ENCODE data around the gene GPC6. TPM values are rescaled to one million over a fixed set of nuclear protein-coding genes. Genes with fewer than 3 reads are reported as not detected.
"Not testable (repeated sequence)": the region's sequence is repeated elsewhere in the genome, so short reads cannot be mapped to it uniquely, and the experiment has no call there.

Gene GPC6
- polyA plus RNA-seq, 1 donor from 2014 or later: 9.0 TPM

GRCh38 chr13:93200626-93201025, 26.0 kb upstream of the GPC6 start:
- TF ChIP-seq, protein P1, sequence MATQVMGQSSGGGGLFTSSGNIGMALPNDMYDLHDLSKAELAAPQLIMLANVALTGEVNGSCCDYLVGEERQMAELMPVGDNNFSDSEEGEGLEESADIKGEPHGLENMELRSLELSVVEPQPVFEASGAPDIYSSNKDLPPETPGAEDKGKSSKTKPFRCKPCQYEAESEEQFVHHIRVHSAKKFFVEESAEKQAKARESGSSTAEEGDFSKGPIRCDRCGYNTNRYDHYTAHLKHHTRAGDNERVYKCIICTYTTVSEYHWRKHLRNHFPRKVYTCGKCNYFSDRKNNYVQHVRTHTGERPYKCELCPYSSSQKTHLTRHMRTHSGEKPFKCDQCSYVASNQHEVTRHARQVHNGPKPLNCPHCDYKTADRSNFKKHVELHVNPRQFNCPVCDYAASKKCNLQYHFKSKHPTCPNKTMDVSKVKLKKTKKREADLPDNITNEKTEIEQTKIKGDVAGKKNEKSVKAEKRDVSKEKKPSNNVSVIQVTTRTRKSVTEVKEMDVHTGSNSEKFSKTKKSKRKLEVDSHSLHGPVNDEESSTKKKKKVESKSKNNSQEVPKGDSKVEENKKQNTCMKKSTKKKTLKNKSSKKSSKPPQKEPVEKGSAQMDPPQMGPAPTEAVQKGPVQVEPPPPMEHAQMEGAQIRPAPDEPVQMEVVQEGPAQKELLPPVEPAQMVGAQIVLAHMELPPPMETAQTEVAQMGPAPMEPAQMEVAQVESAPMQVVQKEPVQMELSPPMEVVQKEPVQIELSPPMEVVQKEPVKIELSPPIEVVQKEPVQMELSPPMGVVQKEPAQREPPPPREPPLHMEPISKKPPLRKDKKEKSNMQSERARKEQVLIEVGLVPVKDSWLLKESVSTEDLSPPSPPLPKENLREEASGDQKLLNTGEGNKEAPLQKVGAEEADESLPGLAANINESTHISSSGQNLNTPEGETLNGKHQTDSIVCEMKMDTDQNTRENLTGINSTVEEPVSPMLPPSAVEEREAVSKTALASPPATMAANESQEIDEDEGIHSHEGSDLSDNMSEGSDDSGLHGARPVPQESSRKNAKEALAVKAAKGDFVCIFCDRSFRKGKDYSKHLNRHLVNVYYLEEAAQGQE (IDR thresholded peaks at IDR 0.05; ENCODE audit: borderline replicate concordance): no peak
- TF ChIP-seq RAD21 (conservative IDR thresholded peaks at IDR 0.05) (no peak), EP300 (conservative IDR thresholded peaks at IDR 0.05; ENCODE audit: poor library complexity, severe bottlenecking) (no peak), CTCF (IDR thresholded peaks at IDR 0.05; ENCODE audit: poor library complexity, severe bottlenecking) (no peak), POLR2AphosphoS5 (IDR thresholded peaks at IDR 0.05) (no peak), SMC3 (conservative IDR thresholded peaks at IDR 0.05; ENCODE audit: poor library complexity) (no peak), MXI1 (conservative IDR thresholded peaks at IDR 0.05; ENCODE audit: poor library complexity, severe bottlenecking) (no peak), TAF1 (IDR thresholded peaks at IDR 0.05; ENCODE audit: low read depth) (no peak), EZH2 (IDR thresholded peaks at IDR 0.05; ENCODE audit: borderline replicate concordance, insufficient read depth, low read length, poor library complexity, severe bottlenecking) (no peak)
- no peaks in the 10 kb centered on the region for H3F3A ChIP-seq (ENCODE audit: insufficient read depth, low read length, poor library complexity, severe bottlenecking)
- H3K4me3 ChIP-seq (ENCODE audit: low read length): no peak overlapping the region
- no peaks in the 10 kb centered on the region for H3K9me3 ChIP-seq (ENCODE audit: low read length)
- no peak overlapping the region for H2AFZ ChIP-seq (ENCODE audit: low read depth, low read length)
- no peak overlapping the region for H3K27ac ChIP-seq (ENCODE audit: low read length)
- H3K27me3 ChIP-seq (ENCODE audit: insufficient read depth, low read depth, low read length): no peaks in the 10 kb centered on the region
- no peaks in the 10 kb centered on the region for H3K79me2 ChIP-seq (replicated peaks; ENCODE audit: insufficient read depth, low read length)
- no peaks in the 10 kb centered on the region for H3K36me3 ChIP-seq (ENCODE audit: insufficient read depth, low read length)
- no peaks in the 10 kb centered on the region for H4K20me1 ChIP-seq (ENCODE audit: insufficient read depth)
- no peak overlapping the region for H3K9ac ChIP-seq (ENCODE audit: low read length)
- no peaks in the 10 kb centered on the region for H3K9me2 ChIP-seq (ENCODE audit: insufficient read depth, low read length)
- H3K4me2 ChIP-seq (ENCODE audit: low read length): no peak overlapping the region

GRCh38 chr13:93201992-93202558, 24.5 kb upstream of the GPC6 start:
- Histone ChIP-seq H3K27me3 (ENCODE audit: insufficient read depth, low read depth, low read length) (no peaks in the 10 kb centered on the region), H3K9me2 (ENCODE audit: insufficient read depth, low read length) (no peaks in the 10 kb centered on the region), H3F3A (ENCODE audit: insufficient read depth, low read length, poor library complexity, severe bottlenecking) (no peaks in the 10 kb centered on the region), H3K36me3 (ENCODE audit: insufficient read depth, low read length) (no peaks in the 10 kb centered on the region), H3K27ac (ENCODE audit: low read length) (no peak overlapping the region), H3K4me2 (ENCODE audit: low read length) (no peak overlapping the region), H3K9me3 (ENCODE audit: low read length) (no peaks in the 10 kb centered on the region), H2AFZ (ENCODE audit: low read depth, low read length) (no peak overlapping the region), H3K4me3 (ENCODE audit: low read length) (no peak overlapping the region), H3K9ac (ENCODE audit: low read length) (no peak overlapping the region), H3K79me2 (replicated peaks; ENCODE audit: insufficient read depth, low read length) (no peaks in the 10 kb centered on the region), H4K20me1 (ENCODE audit: insufficient read depth) (no peaks in the 10 kb centered on the region)
- no peak for TF ChIP-seq RAD21 (conservative IDR thresholded peaks at IDR 0.05)
- TF ChIP-seq POLR2AphosphoS5 (IDR thresholded peaks at IDR 0.05): no peak
- no peak for TF ChIP-seq EZH2 (IDR thresholded peaks at IDR 0.05; ENCODE audit: borderline replicate concordance, insufficient read depth, low read length, poor library complexity, severe bottlenecking)
- TF ChIP-seq, protein P1 (IDR thresholded peaks at IDR 0.05; ENCODE audit: borderline replicate concordance): no peak
- TF ChIP-seq SMC3 (conservative IDR thresholded peaks at IDR 0.05; ENCODE audit: poor library complexity): no peak
- TF ChIP-seq EP300 (conservative IDR thresholded peaks at IDR 0.05; ENCODE audit: poor library complexity, severe bottlenecking): no peak
- TF ChIP-seq TAF1 (IDR thresholded peaks at IDR 0.05; ENCODE audit: low read depth): no peak
- TF ChIP-seq CTCF (IDR thresholded peaks at IDR 0.05; ENCODE audit: poor library complexity, severe bottlenecking): no peak
- TF ChIP-seq MXI1 (conservative IDR thresholded peaks at IDR 0.05; ENCODE audit: poor library complexity, severe bottlenecking): no peak

DNA sequence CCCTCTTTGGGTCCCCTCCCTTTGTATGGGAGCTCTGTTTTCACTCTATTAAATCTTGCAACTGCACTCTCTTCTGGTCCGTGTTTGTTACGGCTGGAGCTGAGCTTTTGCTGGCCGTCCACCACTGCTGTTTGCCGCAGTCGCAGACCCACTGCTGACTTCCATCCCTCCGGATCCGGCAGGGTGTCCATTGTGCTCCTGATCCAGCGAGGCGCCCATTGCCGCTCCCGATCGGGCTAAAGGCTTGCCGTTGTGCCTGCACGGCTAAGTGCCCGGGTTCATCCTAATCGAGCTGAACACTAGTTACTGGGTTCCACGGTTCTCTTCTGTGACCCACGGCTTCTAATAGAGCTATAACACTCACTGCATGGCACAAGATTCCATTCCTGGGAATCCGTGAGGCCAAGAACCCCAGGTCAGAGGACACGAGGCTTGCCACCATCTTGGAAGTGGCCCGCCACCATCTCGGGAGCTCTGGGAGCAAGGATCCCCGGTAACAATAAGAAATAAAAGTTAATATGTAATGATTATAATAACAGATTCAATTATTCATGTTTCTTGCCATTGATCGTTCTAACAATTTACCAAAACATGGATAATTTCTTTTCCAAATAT, 19.7 kb upstream of the GPC6 start:
- H3K9ac ChIP-seq (ENCODE audit: low read length); H4K20me1 ChIP-seq (ENCODE audit: insufficient read depth); H3K27ac ChIP-seq (ENCODE audit: low read length); H3F3A ChIP-seq (ENCODE audit: insufficient read depth, low read length, poor library complexity, severe bottlenecking); H3K27me3 ChIP-seq (ENCODE audit: insufficient read depth, low read depth, low read length); H3K36me3 ChIP-seq (ENCODE audit: insufficient read depth, low read length); H3K9me3 ChIP-seq (ENCODE audit: low read length); H3K79me2 ChIP-seq (replicated peaks; ENCODE audit: insufficient read depth, low read length); H3K9me2 ChIP-seq (ENCODE audit: insufficient read depth, low read length); H3K4me3 ChIP-seq (ENCODE audit: low read length); H3K4me2 ChIP-seq (ENCODE audit: low read length); H2AFZ ChIP-seq (ENCODE audit: low read depth, low read length): not testable (repeated sequence)

All from neural cell (in vitro differentiated cells).